HUDEP-2 (cell line): ENCODE results near the gene ZNF804A.

Experiments used
- DNase-seq, 76 experiments: peaks; one replicate each; lab custom pipeline; 2025; ENCODE audit not compliant: unreplicated experiment in 76 of 76; lab: John Stamatoyannopoulos, UW

ZNF804A gene

DNA sequence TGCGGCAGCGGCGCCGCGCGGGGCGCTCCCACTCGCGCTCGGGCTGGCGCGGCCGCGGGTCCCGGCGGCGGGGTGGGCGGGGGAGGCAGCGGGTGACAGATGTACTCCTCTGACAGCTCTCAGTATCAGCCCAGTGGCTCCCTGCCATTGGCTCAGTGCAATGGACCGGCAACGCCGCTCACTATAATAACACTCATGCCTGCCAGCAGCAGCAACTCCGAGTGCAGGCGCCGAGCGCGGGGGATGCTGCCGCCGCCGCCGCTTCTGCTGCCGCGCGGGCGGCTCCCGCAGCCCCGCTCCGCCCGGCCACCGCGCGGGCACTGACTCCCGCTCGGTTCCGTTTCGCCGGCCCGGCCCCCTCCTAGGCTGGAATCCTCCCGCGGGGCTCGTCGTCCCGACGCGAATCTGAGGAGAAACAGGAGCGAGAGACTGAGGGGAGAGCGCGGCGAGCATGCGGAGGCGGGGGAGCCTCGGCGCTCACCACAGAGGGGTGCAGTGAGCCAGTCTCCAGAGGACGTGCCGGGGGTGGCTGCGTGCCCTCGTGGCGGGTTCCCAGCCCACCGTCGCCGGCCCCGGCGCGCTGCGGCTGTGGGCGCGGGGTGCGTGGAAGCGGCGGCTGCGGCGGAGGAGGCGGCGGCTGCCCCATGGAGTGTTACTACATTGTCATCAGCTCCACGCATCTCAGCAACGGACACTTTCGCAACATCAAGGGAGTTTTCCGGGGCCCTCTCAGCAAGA, at the start of gene ZNF804A:
ZNF804A (plus strand) TSS at position 214 of the 738 bp plus-strand sequence; CDS start at position 645, 431 bp downstream.
- DNase-seq, result peak in 5 of 76 experiments; percentile 1 to 6 (median 3)

DNA sequence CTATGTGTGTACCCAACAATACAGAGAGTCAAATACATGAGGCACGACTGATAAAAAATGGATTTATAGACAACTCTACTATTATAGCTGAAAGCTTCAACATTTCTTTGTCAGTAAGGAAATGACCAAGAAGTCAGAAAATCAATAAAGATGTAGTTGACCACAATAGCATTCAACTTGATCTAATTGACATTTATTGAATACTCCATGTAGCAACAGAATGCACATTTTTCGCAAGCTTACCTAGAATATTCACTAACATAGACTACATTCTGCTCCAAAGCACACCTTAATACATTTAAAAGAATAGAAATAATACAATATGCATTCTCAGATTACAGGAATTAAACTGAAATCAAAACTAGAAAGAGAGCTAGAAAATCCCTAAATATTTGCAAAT, 49.2 kb upstream of the ZNF804A start:
- DNase-seq, result no peak

DNA sequence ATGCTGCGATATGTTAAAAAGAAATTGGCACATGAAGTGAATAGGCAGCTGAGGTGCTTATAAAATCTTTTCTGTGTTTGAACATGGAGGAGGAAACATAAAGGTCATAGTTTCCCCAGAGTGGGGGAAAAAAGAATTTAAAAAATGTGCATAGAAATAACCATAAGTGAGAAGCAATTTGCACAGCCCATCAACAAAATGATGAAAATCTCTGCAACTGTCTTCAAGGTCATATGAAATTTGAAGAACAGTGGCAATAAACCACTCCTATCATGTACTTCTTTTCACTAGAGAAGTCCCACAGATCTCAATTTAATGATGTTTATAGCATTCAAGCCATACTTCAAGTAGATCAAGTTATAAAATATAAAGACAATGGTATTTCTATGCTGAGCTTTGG, 46.7 kb upstream of the ZNF804A start:
- no peak for DNase-seq

DNA sequence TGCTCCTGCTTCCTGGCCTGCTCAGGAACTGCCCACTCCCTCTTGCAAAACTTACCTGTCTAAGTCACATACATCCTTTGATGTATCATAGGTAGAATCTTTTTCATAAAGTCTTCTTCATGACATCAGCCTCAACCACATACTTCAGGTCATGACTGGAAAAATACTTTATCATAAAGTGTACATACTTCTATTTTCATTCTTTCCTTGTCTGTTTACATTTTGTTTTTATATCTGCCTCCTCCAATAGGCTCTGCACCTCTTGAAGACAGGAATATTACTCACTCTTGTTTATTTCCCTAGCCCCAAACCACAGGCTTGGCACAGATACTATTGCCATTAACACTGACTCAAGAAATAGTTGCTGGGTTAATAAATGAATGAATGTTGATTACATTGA, 43.6 kb upstream of the ZNF804A start:
- DNase-seq, result no peak

DNA sequence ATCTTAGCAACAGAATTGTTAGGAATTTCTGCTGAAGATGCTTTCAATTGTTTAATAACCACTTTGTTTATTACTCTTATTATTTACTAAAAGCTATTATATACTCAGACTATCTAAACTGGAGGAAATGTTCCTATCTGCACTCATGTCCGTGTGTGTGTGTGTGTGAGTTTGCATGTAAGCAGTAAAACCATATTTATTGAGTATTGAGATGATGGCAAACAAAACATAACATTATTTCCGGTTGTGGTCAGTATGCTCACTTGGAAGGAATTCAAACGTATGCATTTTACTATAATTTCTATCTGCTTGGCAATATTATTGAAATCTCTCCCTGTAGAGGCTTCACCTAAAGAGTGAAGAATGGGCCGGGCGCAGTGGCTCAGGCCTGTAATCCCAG, 43.0 kb upstream of the ZNF804A start:
- DNase-seq, result no peak

DNA sequence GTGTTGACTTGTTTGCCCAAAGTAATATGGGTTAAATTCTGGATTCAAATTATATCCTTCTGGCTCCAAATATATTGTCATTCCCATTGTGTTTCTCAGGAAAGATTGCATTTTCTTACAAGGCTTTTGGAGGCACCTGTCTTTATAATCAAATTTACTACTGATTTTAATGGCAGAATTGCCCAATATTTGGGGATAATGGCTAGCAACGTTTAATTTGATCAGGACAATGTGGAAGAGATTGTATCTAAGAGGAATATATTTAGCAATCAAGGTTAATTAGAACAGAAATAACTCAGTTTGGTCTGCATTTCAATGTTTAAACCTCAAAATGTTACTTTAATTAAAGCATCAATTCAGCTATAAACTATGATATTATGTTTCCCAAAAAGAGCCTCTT, 41.7 kb upstream of the ZNF804A start:
- DNase-seq, result no peak

DNA sequence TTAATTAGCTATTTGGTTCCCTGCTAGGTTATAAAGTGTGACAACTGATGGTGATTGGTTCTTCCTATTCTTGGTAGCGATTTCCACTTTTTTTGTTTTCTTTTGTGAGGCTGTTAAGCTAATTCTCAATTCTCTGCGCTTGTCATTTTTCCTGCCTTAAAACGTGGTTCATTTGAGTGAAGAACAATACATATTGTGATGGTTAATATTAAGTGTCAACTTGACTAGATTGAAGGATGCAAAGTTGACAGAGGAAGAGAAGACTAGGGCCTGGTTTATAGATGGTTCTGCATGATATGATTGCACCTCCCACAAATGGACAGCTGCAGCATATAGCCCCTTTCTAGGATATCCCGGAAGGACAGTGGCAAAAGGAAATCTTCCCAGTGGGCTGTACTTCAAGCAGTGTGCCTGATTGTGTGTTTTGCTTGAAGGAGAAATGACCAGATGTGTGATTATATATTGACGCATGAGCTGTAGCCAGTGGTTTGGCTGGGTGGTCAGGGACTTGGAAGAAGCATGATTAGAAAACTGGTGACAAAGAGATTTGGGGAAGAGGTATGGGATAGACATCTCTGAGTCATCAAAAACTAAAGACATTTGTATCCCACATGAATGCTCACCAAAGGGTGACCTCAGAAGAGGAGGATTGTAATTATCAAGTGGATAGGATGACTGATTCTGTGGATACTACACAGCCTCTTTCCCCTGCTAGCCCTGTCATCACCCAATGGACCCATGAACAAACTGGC, 39.4 kb upstream of the ZNF804A start:
- DNase-seq, result no peak

DNA sequence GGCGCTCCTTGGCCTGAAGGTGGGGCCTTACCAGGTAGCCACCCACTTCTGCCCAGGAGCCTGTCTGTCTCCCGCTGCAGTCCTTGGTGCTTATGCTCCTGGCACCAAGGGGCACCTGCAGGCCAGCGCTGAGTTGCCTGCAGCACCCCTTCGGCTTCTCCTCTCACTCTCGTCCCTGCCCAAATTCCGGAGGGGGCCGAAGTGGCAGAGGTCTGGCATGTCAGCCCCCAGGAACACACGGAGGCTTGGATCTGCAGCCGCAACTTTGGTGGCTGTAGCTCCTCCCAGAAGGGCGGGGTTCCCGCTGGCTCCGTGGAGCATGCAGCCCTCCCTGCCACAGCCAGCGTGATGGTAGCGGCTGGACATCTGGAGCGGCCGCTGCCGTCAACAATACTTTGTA, 37.7 kb upstream of the ZNF804A start:
- DNase-seq, result no peak

DNA sequence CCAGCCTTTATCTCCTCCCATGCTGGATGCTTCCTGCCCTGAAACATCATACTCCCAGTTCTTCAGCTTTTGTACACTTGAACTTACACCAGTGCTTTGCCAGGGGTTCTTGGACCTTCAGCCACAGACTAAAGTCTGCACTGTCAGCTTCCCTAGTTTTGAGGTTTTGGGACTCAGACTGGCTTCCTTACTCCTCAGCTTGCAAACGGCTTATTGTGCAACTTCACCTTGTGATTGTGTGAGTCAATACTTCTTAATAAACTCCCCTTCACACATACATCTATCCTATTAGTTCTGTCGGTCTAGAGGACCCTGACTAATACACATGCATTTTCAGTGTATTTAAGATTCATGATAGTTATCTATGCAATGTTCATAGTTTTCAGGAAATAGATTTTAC, 35.8 kb upstream of the ZNF804A start:
- DNase-seq, result no peak

DNA sequence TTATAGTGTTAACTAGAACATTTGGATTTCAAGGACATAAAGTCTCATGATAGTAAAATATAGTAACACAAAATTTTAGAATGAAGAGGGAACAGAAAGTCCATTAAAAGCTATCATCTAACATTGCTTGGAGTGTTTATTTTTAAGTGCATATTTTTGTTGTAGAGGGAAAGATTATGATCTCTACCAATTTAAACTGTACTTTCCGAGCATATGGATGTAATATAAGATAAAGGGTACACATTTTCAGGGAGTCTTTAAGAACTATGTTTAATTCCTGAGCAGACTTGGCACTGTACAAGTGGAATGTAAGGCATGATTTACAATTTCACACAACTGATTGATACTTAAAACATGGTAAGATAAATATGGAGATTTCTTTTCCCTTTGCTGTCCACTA, 34.2 kb upstream of the ZNF804A start:
- no peak for DNase-seq

DNA sequence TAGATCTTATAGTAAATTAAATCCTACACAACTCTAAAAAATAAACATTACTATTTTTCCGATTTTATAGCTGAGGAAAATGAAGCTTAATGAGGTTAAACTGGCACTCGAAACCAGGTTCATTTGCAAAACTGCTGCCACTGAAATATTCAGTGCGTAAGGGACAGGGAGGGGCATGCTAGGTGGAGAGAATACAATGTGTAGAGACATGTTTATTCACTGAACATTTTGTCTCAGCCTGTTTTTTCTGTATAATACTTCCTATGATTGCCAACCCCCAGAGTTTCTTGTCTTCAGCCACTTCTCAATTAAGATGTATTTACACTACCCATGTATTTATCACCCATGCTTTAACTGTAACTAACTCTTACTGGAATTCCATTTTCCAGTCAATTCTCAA, 31.6 kb upstream of the ZNF804A start:
- no peak for DNase-seq

DNA sequence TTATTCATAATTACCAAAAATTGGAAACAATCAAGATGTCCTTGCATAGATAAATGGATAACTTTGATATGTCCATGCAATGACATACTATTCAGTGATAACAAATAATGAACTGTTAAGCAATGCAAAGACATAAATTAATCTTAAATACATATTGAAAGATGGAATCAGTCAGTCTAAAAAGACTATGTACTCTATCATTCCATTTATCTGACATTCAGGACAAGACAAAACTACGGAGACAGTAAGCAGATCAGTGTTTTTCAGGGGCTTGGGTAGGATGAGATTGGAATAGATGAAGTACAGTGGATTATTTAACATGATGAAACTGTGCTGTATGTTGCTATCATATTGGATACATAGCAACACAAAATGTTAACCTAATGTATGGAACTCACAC, 21.3 kb upstream of the ZNF804A start:
- no peak for DNase-seq

DNA sequence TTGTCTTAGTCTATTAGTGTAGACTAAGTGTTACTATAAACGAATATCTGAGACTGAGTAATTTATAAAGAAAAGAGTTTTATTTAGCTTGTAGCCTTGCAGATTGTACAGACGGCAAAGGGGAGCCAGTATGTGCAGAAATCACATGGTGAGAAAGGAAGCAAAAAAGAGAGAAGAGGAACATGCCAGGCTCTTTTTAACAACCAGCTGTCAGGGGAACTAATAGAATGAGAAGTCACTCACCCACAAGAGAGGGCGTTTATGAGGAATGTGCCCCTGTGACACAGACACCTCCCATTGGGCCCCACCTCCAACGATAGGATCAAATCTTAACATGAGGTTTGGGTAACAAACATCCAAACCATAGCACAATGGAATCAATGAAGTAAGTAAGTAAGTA, 20.6 kb upstream of the ZNF804A start:
- DNase-seq, result no peak

DNA sequence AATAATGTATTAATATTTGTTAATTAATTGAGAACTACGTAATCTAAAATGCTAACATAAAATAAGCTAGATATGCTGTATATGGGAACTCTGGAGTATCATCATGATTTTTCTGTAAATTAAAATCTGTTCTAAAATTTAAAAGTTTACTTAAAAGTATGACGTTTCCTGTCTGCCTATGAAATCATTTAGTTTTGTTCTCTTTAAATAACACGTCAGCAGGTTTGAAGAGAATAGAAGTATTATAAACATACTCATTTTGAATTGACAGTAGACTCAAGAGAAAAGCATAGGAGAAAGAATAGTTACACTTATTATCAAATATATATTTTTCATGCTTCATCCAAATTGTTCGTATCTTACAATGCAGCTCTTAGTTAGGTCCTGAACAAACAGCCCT, 19.1 kb upstream of the ZNF804A start:
- no peak for DNase-seq

DNA sequence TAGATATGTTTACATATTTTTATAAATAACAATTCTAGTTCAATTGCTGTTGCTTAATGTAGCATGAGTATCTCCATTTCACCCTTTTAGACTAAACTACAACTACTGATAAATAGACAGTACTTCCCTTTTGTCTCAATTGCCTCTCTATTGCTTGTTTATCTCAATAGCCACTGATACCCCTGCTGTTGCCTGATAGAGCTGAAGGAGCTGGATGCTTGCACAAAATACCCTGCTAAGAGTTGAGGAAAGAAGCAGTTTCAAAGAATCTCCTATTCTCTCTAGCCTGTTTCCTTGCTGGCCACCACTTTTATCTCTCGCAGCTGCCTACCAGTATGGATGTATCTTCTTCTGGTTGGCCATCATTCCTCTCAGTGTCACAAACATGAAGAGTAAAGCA, 16.9 kb upstream of the ZNF804A start:
- peak in 1 of 76 experiments; percentile 10 for DNase-seq

DNA sequence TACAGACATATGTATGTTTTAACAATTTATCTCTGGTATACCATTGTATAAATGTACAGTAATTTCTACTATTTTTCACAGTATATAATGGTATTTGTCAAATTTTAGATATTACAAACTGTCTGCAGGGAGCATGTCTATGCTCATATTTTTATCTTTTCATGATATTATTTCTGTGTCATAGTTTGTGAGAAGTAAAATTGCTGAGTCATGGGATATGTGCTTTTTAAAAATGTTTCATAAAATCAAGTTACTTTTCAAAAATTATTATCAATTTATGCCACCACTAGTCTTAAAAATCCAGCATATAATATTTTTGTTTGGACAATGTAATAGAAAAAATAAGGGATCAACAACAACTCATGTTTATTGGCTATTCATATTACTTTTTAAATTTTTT, 9.1 kb upstream of the ZNF804A start:
- no peak for DNase-seq

DNA sequence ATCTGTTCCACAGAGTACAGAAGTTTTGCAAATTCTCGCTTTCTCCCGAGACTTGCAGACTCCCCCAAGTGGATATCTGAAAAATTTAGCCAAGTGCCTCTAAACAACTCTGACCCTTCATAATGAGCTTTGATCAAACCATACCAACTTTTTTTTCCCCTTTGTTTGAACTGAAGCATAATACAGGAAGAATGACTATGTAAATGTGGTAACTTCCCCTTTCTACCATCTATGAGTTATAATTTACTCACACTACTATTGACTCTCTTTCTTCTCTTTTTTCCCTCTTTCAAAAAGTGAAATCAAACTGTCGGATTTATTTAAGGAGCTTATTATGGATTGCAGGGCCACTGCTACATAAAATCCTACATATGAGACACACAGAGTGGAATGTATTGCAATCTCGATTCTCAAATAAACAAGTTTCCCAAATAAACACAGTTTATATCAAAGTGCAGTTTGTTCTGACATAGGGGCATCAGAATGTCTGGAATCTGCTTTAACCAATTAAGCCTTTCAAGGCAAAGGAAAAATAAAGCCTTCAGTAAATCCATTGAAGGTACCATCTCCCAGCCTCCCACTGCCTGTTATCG, 1.4 kb upstream of the ZNF804A start:
- no peak for DNase-seq

DNA sequence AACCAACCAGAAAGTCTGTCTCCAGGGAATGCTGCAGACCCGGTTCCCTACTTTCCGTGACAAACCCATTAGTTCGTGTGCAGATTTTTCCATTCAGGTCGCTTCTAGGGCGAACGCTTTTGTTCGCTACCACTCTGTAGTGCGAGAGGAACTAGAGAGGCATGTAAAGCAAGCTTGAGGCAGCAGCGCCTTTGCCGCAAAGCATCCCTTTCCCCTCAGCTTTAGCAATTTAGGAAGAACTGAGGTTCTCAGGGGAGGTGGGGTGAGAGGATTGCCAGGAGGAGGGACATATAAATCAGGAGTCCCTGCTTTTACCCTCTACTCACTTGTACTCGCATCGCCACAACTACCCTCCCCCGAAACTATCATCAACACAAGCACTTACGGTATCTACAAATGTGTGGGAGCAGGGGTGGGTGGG, 748 bp upstream of the ZNF804A start:
- no peak for DNase-seq

DNA sequence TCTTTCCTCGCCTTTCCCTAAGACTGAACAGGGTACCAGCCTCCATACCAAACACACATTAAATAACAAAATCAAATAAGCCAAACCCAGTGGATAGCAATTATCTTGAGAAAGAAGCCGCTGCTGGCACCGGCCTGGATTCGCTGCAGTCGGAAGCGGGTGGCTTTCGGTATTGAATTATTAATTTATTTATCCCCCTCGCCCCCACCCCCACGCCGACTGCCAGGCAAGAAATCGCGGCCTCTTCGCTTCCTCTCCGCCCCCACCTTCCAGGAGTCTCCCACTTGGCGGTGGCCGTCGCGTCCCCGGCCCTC, 370 bp upstream of the ZNF804A start:
- no peak for DNase-seq

DNA sequence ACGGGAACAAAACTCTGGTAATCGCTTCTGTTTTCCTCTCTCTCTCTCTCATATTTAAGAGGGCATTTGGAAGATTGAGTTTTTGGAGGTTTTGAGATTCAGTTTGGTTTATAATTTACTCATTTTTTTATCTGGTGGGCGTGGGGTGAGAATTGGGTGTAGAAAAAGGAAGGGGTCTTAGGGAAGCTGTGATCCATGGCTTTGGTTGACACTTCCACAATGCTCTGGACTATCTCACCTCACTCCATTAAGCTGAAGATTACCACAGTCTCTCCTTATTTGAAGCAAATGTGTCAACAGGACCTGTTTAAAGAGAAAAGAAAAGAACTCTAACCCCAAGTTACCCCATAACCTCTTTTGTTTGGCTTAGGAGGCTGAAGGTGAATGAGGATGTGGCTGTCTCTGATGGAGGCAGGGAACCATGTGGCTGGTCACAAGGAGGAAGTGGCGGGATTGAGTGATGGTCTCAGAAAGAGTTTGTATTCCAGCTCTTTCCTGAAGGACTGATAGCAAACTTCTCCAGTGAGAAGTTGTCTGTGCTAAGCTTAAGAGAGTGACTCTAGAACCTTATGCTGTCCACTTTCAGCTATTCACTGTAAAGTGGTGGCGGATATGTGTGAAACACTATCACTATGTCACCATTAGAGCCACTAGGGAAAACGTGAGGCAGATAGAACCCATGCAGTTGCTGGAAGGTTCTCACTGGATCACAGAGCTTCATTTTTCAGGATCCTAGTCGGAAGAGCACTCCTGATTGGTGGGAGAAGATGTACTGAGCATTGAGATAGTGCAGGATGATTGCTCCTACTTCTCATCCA, 934 bp downstream of the ZNF804A start:
- DNase-seq, result no peak

DNA sequence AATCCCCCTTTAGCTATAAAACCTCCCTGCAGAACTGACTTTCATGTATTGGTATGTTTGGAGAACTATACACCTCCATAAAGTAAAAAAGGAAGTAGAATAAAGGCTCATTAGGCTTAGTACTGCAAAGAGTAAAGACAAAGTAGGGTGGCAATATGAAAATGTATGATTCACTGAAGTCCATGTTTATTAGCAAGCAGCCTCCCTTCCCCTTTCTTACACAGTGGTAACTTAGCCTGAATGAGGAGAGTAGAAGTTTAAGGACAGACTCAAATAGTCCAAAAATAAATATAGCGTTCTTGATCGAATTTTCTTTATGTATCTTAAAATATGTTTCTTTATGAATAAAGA, 1.5 kb downstream of the ZNF804A start:
- DNase-seq, result no peak
